LoVo (cell line): ENCODE measurements around the gene FBH1.
A peak's percentile ranks its signal among the peaks of the same experiment; 100 is the strongest.
"Not testable (repeated sequence)": the region's sequence is repeated elsewhere in the genome, so short reads cannot be mapped to it uniquely, and the experiment has no call there.

Source experiments
- DNase-seq: peaks from one replicate; pipeline ENCODE4 v3.0.0-alpha.2; 2016; ENCODE audit warnings: low spot score

The FBH1 gene

DNA sequence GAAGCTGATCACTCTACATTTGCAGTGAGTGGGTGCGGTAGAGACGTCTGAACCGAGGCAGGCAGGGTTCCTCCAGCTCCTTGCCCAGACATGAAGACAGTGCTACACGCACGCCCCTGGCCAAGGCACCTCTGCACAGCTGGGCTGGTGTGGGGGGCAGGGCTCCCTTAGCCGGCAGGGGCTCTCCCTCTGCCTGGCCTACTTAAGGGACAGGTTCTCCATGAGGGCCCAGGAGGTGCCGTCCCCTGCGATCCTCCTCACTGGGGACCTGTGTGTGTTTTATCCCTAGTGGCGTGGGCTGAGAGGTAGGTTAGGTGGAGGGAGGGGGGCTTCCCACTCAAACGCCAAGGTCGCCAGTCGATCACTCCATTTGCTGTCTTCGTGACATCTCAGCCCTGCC lies 52.0 kb downstream of the FBH1 start:
- DNase-seq, result no peak

DNA sequence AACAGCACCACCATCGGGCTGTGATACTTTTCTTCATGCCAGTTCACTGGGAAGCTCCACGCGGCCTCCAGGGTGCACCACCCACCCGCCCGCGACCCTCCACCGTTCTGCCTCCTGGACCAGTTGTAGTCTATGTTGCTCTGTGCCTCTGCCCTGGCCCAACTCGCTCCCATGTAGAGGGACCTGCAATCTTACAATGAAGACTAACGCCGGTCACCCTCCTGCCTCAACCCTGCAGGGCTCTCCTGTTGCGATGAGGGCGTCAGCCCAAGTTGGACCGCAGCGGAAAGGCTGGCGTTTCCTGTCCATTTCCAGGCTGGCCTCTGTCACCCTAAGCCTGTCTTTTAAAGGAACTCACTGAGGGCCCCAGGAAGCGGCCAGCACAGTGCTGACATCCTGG lies 52.4 kb downstream of the FBH1 start:
- no peak for DNase-seq

DNA sequence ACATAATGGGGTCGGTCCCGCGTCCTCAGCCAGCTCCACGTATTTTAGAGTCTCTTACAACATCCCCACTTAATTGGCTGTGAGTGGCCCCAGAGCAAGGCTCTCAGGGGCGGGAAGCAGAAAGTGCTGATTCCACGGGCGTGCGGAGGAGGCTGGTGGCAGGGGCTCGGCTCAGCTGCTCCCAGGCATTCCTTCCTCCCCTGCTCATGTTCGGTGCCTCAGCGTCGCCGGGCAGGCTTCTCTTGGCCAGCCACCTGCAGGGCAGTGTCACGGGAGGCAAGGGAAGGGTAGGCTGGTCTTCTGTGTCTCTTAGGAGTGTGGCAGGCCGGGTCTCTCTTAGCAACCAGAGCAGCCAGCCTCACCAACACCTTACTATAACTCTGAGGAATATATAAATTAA lies 53.5 kb downstream of the FBH1 start:
- no peak for DNase-seq

DNA sequence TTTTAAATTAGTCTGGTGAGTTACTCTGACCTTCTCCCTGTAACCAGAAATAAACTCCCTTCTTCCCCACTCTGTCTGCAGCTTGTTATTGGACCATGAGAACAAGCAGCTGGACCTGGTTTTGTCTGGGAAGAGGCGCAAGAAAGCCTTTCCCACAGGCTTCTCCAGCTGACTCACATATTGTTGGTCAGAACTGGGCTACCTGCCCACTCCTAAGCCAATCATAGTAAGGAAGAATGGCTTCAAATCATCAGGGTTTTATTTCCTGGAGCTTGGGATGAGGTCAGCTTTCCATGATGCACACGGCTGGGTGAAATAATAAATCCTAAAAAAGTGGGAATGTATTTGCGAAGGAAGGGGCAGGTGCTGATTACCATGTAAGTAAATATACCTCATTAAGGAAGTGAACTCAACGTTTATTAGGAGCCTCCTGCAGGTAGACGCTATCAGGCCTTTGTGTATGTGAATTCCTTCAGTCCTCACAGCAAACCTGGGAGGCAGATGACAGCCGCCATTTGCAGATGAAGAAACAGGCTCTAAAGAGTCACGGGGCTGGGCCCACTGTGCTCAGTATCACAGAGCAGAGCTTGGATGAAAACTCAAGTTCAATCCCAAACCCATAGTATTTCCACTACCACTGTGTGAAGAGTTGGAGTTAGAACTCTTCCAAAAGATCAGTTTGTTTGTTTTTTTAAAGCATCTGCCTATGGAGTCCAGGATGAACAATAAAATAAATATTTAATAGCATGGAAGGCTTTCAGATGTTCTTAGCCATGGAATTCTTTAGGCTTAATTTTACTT lies 54.5 kb downstream of the FBH1 start:
- DNase-seq, result peak; percentile 70

DNA sequence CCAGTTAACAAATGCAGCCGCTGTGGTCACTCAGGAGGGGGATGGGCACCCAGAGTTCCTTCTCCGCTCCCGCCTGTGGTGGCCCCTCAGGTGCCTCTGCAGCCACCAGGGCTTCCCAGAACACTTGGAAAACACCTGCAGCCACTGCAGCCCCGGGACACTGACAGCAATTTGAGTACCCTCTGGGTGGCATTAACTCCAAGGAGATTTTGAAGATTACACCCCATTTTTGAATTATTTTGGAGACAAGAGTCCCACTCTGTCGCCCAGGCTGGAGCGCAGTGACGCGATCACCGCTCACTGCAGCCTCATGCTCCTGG lies 55.1 kb downstream of the FBH1 start:
- no peak for DNase-seq

DNA sequence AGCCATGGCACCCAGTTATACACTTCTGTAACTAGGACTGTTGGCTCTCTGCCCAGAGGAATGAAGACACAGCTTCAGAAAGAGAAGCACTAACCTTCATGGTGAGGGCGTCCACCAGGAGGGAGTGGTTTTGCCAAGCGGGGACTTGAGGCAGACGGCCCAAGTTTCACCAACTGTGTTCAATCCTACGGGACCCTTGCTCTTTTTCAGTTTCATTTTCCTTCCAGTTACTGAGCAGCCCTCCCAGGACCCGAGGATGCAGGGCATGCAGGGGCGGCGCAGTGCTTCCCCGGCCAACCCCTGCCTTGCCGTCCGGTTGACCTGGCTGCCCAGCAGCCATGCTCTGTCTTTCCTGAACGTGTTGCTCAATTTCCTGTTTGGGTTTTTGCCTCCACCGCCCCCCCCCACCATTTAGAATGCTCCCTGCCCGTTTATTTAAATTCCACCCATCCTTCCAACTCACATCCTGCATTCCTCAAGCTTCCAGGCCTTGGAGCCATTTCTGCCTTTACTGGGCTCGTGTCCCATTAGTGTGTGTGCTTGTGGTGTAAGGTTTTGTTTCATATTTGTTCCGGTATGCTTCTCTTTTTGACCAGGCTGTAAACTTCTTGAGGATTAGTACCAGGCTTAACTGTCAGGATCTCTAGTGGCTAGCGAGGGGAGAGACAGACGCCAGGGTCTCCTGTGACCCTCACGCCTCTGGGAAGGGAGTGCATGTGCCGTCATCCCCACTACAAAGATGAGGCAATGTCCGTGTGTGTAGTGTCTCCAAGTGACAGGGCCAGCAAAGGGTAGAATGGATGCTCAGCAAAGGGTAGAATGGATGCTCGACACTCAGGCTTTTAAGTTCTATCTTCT lies 55.7 kb downstream of the FBH1 start:
- no peak for DNase-seq

DNA sequence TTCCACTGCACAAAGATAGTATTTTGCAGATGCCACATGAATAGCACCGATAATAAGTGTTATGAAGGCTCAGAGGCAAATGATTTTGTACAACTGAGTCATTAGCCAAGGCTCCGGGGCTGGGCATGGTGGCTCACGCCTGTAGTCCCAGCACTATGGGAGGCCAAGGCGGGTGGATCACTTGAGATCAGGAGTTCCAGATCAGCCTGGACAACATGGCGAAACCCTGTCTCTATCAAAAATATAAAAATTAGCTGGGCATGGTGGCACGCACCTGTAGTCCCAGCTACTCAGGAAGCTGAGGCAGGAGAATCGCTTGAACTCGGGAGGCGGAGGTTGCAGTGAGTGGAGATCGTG lies 56.4 kb downstream of the FBH1 start:
- not testable (repeated sequence) for DNase-seq

DNA sequence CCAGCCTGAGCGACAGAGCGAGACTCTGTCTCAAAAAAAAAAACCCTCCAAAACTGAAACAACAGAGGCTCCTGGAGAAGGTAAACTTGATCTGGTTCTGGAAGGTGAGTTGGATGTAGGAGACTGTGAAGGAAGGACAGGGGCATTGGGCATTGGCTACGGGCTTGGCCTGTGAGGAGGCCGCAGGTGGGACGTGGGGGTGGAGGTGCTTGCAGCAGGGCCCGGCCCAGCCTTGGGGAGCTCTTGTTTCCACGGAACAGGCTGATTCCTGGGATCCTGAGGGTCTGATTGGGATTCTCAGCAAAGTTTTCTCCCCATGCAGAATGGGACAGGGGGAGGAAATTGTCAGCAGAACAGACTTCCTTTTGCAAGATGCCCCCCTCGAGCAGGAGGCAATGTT lies 56.7 kb downstream of the FBH1 start:
- DNase-seq, result no peak

DNA sequence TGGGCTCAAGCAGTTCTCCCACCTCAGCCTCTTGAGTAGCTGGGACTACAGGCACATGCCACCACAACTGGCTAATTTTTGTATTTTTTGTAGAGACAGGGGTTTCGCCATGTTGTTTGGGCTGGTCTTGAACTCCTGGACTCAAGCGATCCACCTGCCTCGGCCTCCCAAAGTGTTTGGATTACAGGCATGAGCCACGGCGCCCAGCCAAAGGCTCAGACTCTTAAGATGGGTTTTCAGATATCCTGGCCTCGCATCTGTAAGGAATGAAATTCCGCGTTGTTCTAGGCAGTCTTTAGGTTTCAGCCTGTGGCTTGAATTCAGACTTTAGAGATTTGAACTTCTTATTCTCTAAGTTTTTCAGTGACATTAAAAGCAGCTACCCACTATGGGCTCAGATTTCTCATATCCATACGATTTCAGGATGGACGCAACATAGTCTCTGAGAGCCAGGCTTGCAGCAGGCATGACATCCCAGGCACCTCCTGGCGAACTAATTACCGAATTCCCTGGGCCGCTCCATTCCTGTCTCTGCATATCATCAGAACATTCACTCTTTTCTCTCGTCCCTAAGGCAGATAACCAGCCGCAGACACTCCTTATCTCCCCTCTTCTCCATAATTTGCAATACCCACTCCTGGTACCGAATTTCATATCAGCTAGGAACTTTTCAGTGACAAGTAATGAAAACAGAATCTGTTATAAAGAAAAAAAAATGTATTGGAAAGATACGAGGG lies 57.6 kb downstream of the FBH1 start:
- DNase-seq, result no peak

DNA sequence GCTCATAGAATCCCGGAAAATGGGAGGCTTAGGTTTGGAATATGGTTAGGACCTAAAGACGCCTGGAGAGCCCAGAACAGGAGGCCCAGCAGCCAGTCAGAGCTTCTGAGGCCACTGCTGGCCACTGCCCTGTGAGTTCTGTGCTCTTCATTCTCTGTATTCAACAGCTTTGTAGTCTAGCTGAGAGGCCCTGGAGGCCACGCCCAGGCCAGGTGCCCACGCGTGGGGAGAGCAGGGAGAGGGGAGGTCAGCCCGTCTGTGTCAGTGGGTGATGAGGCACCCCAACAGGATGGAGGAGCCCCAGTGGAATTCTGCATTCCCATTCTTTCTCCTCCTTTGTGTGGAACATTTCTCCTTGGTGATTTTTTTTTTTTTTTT lies 58.2 kb downstream of the FBH1 start:
- no peak for DNase-seq

DNA sequence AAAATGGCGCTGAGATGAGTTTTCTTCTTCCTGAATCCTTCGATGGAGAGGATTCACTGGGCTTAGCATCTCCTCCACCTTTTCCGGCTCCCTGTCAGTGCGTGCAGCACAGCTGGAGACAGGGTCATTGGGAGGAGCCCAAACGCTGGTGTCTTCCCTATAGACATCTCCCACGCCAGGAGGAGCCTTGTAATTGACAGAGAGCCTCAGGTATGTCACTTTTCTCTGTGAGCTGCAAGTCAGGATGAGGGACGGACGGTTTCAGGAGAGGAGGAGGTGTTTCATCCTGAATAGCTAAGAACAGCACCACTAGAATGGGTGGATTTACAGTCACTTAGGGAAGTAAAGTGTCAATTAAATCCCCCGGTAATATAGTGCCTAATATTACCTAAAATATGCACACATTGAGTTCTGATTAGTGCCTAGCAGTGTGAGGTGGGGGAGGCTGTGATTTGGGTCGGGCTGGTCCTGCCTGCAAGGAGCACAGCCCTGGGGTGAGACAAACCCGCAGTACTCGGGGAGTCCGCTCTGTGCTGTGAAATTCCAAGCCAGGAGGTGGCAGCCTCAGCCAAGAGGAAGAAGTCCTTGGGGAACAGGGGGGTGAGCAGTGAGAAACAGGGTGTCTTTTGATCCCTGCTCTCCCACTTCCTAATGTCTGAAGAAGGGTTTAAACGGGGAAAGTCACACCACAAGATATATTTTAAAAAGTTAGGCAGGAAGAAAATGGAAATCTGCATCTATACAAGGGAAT lies 59.1 kb downstream of the FBH1 start:
- no peak for DNase-seq

DNA sequence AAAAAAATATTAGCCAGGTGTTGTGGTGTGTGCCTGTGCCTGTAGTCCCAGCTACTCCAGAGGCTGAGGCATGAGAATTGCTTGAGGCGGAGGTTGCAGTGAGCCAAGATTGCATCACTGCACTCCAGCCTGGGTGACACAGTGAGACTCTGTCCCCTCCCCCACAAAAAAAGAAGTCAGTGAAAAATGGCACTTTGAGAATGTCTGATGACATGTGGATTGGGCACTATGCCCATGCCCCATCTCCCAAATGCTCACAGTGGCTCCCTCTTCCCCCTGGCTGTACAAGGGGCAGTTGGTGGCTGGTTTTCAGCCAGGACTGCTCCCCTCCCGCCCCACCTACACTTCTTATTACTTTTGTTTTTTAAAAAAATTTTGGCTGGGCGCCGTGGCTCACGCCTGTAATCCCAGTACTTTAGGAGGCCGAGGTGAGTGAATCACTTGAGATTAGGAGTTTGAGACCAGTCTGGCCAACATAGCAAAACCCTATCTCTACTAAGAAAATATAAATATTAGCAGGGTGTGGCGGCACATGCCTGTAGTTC lies 61.2 kb downstream of the FBH1 start:
- DNase-seq, result no peak

DNA sequence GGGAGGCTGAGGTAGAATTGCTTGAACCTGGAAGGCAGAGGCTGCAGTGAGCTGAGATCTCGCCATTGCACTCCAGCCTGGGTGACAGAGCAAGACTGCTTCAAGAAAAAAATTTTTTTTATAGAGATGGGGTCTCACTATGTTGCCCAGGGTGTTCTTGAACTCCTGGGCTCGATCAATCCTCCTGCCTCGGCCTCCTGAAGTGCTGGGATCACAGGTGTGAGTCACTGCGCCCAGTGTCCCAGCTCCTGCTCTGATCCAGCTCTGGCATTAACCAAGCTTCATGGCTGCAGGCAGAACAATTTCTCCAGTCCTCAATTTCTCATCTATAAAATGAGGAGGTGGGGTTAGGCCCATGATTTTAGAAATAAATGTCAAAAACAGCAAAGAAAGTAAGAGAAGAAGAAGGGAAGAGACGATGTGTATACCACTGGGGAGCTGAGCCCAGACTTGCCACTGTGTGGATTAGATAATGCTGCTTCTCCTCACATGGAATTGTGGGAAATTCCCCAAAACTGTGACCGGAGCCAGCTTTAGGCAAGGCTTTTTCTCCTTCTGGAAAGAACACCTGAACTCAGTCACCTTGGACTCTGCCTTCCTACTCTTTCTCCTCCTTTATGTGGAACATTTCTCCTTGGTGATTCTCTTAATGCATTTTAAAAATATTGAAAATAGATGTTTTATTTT lies 61.8 kb downstream of the FBH1 start:
- DNase-seq, result no peak

DNA sequence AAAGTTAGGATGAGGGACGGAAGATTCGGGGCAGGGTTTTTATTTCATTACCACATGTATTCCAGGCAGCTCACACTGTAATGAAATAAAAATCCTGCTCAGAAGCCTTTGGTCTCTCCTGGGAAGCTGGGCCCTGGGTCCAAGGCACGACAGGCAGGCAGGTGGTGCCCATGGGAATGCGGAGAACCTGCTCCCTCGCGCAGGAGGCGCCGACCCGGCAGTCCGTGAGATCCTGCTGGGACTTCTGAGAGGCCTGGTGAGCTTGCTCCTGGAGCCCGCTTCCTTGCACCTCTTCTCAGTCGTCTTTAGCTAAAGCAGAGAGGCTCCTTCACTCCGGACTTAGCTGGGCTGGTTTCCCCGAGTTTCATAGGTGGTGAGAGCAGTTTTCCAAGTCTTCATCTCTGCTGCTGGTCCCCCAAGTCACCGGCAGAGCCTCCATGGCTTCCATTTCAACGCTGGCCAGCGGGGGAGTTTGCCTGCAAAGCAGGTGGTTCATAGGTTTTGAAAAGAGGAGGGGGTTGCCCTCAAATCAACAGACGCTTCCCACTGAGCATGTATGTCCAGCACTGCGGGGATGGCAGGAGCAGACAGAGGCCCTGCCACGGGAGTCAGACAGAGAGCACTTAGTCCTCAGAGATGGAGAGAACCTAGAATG lies 62.8 kb downstream of the FBH1 start:
- no peak for DNase-seq

DNA sequence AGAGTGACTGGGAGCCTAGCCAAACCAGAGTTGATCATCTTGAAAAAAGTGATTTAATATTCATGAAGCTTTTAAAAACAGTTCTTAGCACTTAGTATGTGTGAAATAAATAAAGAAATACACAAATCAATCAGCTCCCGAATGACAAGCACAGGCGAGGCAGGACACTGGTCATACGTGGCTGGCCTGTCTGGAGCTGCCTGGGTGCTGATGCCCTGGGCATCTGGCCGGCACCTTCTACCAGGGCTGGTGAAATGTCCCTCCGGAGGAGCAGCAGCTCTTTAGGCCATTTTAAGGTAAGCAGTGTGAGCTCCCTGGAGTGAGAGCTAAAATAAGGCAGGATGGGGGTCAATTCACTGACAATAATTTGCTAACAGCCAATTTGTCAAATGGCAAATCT lies 63.6 kb downstream of the FBH1 start:
- no peak for DNase-seq

DNA sequence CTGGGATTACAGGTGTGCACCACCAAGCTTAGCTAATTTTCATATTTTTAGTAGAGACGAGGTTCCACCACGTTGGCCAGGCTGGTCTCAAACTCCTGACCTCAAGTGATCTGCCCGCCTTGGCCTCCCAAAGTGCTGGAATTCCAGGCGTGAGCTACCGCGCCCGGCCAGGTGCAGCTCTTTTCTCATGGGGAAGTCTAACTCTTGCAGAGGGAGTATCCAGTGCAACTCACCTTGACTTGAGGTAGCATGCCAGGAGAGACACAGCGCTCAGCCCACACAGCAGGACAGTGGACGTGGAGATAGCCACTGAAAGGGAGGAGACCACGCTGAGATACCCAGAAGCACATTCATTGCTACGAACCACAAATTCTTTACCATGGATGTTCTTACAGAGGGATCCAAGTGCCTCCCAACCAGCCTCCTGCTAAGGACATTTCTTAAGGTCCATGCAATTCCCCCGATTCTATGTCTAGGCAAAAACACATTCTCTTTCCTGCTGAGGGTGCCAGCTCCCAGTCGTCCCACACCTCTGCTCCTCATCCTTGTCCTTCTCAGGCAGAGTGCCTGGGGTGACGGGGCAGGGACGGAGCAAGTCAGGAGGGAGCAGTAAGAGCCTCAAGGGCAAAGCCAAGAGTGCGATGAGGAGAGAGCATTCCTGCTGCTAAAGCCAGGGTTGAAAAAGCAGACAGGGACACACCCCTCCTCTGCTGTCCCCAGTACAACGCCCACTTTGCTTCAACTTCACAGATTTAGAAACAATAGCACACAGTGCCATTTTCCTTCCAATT lies 66.3 kb downstream of the FBH1 start:
- no peak for DNase-seq

DNA sequence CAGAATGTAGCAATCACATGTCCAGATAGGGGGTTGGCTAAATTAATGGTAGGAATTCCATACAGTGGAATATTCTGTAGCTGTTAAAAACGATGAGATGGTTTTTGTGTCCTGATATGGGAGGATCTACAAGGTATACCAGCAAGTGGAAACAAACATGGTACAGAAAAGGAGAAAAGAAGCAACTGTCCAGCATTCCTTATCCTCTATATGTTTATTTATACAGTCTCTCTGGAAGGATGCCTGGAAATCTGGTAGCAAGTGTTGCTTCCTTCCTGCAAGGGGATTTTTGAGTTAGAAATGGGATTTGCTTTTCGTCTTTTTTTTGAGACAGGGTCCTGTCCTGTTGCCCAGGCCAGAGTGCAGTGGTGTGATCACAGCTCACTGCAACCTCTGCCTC lies 68.0 kb downstream of the FBH1 start:
- DNase-seq, result no peak

DNA sequence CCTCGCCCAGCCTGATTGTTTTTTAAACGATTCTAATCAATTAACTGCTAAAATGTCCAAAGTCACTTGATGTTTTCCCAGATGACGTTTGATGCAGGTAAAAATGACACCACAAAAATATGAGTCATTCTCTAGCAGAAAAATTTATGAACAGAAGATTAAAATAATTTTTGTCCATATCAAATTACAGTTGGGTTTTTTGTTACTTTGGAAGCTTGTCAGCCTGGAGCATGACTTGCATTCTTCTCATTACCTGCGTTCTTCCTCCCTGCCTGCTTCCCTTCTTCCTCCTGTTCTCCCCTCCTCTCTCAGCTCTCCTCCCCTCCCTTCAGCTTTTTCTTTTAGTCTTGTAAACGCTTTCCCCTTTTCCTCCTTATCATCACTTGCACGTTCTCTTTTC lies 68.6 kb downstream of the FBH1 start:
- no peak for DNase-seq

DNA sequence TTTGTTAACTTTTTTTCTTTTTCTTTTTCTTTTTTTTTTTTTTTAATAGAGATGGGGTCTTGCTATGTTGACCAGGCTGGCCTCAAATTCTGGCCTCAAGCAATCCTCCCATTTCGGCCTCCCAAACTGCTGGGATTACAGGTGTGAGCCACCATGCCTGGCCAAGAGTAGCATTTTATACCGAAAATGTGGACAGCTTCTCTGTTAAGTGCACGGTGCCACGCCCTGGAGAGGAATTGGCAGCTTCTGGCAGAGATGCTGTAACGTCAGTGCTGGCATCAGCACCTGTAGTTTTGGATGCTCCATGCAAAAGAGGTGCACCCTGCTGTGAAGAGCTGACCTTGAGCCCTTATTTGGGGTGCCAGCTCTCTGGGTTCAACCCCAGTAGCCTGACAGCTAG lies 69.1 kb downstream of the FBH1 start:
- no peak for DNase-seq

DNA sequence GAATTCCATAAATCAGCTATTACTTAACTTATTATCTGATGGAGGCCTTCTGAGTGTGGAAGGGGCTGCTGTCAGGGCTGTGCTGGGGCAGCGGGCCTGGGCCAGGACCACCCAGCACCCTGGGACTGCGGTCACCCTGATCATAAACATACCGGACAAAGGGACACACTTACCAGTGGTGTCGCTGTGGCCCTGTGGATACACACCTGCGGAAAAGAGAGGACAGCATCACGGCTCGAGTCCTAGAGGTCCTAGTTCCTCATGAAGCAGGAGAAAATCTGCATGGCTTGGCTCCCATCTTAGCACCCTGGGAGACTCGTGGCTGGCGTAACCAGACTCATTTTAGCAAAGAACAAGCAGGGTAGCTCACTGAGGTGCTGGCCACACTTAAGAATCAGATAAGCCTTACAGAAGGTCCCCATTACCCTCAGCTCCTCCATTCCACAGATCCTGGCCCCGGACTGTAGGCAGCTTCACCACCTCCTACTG lies 69.6 kb downstream of the FBH1 start:
- DNase-seq, result no peak
